Thoracic aorta (tissue), 2 donors: Measurements from ENCODE around the gene NPC1. TPM values are rescaled to one million over a fixed set of nuclear protein-coding genes. Genes with fewer than 3 reads are reported as not detected.

Experiments
- ATAC-seq: fragments of 150-250 bp; one replicate; pipeline ENCODE4 v1.8.0; 2017; ENCODE audit warnings: low read depth; ENCODE audit not compliant: insufficient number of reproducible peaks, low FRiP score
- DNase-seq: peaks from one replicate; pipeline ENCODE4 v3.0.0-alpha.2; 2020; ENCODE audit warnings: low spot score
- H3K27ac ChIP-seq, 2 donors: fragments of 200-600 bp; sonication (generic); 1 replicate in 1 of 2; 2 replicates in 1 of 2; pipeline ENCODE4 v1.5.1; 2016; ENCODE audit warnings: mild to moderate bottlenecking in 2 of 2, moderate library complexity in 2 of 2
- H3K27me3 ChIP-seq: fragments of 200-600 bp; sonication (generic); replicated peaks from 2 replicates; pipeline ENCODE4 v1.6.0; 2016; ENCODE audit warnings: mild to moderate bottlenecking; ENCODE audit not compliant: insufficient read depth
- H3K36me3 ChIP-seq: fragments of 200-600 bp; sonication (generic); one replicate; pipeline ENCODE4 v1.5.1; 2016
- H3K4me1 ChIP-seq, 2 donors: fragments of 200-600 bp; sonication (generic); 1 replicate in 1 of 2; 2 replicates in 1 of 2; pipeline versions ENCODE4 v1.5.1 to v1.6.0; 2016; ENCODE audit warnings: low read depth in 2 of 2, mild to moderate bottlenecking in 1 of 2; ENCODE audit not compliant: control insufficient read depth in 1 of 2
- H3K4me3 ChIP-seq: fragments of 200-600 bp; sonication (generic); 2 replicates; pipeline ENCODE4 v1.5.1; 2016; ENCODE audit warnings: mild to moderate bottlenecking
- H3K9me3 ChIP-seq: fragments of 200-600 bp; sonication (generic); 2 replicates; pipeline ENCODE4 v1.5.1; 2016
- total RNA-seq, 2 donors: library from RNA; depleted of rRNA; stranded (reverse); fragments of >200 nt; gene quantifications; one replicate each; pipeline versions ENCODE4 v1.1.0 to v1.2.3, GENCODE V29; 2016
- TF ChIP-seq, protein P1 (sequence below): fragments of 200-600 bp; sonication (generic); IDR thresholded peaks from one replicate; pipeline ENCODE4 v1.5.1; 2019; ENCODE audit warnings: antibody characterized with exemption

NPC1 gene
- total RNA-seq, 2 donors from 2014 or later = 85.6 to 96.7 TPM

DNA sequence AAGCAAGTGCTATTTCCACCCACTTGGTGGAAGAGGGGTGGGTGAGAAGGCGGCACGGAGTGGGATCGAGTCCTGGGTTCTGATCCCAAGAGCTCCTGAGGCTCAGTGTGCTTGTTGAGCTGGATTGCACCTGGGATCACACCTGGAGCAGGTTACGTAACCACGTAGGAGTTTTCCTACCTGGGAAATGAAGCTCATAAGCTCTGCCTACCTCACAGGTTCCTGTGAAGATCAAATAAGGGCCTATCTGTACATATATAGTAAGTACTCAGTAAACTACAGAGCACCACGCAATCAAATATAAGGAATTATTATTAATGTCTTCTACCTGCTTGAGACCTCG lies 11.0 kb downstream of the NPC1 start:
- ATAC-seq (no peak), DNase-seq (no peak)
- Histone ChIP-seq H3K4me3 (no peak overlapping the region), H3K36me3 (peaks cover 15% of the 10 kb centered on the region), H3K9me3 (no peaks in the 10 kb centered on the region), H3K27me3 (no peaks in the 10 kb centered on the region), H3K27ac (no peak overlapping the region), H3K4me1 (peaks cover 18 to 34% of the 10 kb centered on the region in 2 donors)
- TF ChIP-seq, protein P1, sequence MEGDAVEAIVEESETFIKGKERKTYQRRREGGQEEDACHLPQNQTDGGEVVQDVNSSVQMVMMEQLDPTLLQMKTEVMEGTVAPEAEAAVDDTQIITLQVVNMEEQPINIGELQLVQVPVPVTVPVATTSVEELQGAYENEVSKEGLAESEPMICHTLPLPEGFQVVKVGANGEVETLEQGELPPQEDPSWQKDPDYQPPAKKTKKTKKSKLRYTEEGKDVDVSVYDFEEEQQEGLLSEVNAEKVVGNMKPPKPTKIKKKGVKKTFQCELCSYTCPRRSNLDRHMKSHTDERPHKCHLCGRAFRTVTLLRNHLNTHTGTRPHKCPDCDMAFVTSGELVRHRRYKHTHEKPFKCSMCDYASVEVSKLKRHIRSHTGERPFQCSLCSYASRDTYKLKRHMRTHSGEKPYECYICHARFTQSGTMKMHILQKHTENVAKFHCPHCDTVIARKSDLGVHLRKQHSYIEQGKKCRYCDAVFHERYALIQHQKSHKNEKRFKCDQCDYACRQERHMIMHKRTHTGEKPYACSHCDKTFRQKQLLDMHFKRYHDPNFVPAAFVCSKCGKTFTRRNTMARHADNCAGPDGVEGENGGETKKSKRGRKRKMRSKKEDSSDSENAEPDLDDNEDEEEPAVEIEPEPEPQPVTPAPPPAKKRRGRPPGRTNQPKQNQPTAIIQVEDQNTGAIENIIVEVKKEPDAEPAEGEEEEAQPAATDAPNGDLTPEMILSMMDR = no peak

DNA sequence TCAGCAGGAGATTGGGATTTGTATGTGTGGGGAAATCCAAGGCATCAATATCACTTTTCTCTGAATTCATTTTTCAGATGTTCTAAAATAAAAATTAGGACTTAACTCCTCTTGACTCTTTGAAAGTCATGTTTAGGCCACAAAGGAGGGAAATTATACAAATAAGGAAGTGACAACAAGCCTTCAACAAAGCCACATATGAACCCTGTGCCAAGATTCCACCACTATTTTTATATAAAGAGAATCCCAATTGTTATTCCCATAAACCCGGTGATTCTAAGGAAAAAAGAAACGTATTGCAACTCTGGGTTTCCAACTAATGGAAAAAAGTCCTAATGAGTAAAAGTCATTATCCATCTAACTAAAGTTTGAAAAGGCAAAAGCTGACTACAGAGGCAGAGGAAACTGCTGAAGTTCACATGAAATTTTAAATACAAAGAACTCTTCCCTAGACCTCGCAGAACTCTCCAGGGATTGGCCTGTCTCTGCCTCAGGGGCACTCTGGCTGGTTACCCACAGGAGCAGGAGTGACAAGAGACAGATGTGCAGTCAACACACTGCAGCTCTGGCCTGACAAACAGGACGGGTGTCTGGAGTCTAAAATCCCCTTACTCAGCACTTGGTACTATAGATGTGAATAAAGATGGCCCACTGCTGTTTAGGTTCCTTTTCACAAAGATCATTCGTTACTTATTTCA lies 11.5 kb downstream of the NPC1 start:
- TF ChIP-seq, protein P1 = no peak
- ATAC-seq = no peak

DNA sequence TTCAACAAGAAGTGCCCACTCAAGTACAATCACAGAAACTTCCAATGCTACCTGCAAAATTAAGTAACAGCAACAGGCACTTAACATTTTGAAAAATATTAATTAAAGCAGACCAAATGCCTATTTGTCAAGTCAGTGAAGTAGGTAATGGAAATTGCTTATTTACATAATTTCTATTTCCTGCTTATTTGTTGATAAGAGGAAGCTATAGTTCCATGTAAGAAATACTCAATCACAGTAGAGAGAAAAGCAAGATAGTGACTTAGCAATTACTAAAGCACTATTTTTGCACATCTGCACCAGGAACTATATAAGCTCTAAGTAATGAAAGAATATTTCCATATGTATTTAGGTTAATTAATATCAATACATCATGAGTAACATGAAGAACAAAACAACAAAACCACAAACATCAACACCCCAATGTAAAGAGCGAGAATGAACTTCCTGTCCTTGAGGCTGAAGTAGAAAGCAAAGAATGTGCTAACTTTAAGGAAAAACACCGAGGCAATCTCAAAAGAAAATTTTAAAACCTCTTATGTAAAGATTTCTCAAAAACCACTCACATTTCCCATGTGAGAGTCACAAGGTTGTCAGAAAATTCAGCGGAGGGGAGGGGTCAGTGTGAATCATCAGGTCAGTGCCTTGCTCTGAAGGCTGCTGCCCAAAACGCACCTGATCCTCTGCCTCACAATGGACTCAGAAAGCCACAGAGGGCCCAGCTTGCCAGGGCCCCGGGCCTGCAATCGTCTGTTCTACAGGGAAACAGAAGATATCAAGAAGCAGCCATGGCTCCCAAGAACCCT lies 12.5 kb downstream of the NPC1 start:
- TF ChIP-seq, protein P1 = no peak
- no peak for DNase-seq
- no peaks in the 10 kb centered on the region for H3K9me3 ChIP-seq
- no peak overlapping the region for H3K27ac ChIP-seq
- ATAC-seq = no peak
- H3K27me3 ChIP-seq = no peaks in the 10 kb centered on the region
- no peak overlapping the region for H3K4me3 ChIP-seq
- H3K36me3 ChIP-seq = peaks cover 15% of the 10 kb centered on the region
- H3K4me1 ChIP-seq = peaks cover 14 to 20% of the 10 kb centered on the region in 2 donors

More for the DNA sequence above, 11.5 kb downstream of the NPC1 start:
- Histone ChIP-seq H3K27ac (no peak overlapping the region), H3K9me3 (no peaks in the 10 kb centered on the region), H3K36me3 (peaks cover 15% of the 10 kb centered on the region), H3K4me1 (peaks cover 16 to 29% of the 10 kb centered on the region in 2 donors), H3K4me3 (no peak overlapping the region), H3K27me3 (no peaks in the 10 kb centered on the region)
- no peak for DNase-seq

DNA sequence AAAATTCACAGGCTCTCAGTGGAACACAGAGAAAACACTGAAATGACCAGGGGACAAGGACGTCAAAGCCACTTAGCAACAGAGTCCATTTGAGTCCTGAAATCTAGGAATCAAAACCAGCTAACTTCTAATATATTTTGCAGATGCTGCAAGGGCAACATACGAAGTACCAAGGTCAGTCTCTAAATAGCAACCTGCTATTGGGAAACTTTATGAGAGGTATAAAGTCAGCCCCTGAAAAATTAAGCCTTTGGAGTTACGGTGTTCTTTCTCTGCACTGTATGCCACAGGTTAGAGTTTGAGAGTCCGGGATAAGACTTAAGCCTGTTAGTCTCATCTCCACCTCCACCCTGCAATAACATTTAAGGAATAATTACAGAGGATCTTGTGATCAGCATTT lies 13.3 kb downstream of the NPC1 start:
- no peak overlapping the region for H3K4me3 ChIP-seq
- H3K36me3 ChIP-seq = peaks cover 22% of the 10 kb centered on the region
- no peak overlapping the region for H3K27ac ChIP-seq
- no peak for ATAC-seq
- no peak for DNase-seq
- no peaks in the 10 kb centered on the region for H3K27me3 ChIP-seq
- no peaks in the 10 kb centered on the region for H3K9me3 ChIP-seq
- H3K4me1 ChIP-seq = peaks cover 14 to 15% of the 10 kb centered on the region in 2 donors
- TF ChIP-seq, protein P1 = no peak

DNA sequence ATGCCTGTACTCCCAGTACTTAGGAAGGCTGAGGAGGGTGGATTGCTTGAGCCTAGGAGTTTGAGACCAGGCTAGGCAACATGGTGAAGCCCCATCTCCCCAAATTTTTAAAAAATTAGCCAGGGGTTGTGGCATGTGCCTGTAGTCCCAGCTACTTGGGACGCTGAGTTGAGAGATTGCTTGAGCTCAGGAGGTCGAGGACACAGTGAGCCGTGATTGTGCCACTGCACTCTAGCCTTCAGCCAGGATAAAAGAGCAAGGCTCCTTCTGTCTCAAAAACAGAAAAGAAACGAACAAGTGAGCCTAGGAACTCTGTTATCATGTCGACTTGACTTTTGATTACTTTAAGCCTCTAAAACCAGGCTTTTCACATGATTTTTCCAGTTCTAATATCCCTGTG lies 13.7 kb downstream of the NPC1 start:
- Histone ChIP-seq H3K27ac (no peak overlapping the region), H3K4me3 (no peak overlapping the region), H3K9me3 (no peaks in the 10 kb centered on the region), H3K36me3 (peaks cover 24% of the 10 kb centered on the region), H3K4me1 (peaks cover 14 to 15% of the 10 kb centered on the region in 2 donors), H3K27me3 (no peaks in the 10 kb centered on the region)
- no peak for DNase-seq
- no peak for ATAC-seq
- TF ChIP-seq, protein P1 = no peak
